ENCODE measurements around the gene PARP15. TPM values are rescaled to one million over a fixed set of nuclear protein-coding genes. Genes with fewer than 3 reads are reported as not detected.

PARP15 gene
- total RNA-seq, 1 experiment from 2014 or later, result 0.12 TPM

- H2AFZ ChIP-seq (ENCODE audit: low read depth, low read length, poor library complexity, severe bottlenecking), result no peak overlapping the region
- no peak overlapping the region for H3K4me3 ChIP-seq (replicated peaks in 1 of 2; ENCODE audit: low read depth in 1 of 2, low read length in 2 of 2)
- ATAC-seq, result no peak
- no peaks in the 10 kb centered on the region for H3K36me3 ChIP-seq (ENCODE audit: control insufficient read depth in 1 of 2, insufficient read depth in 2 of 2, low read length in 2 of 2)
- no peak overlapping the region for H3K27ac ChIP-seq (ENCODE audit: low read depth, low read length)
- no peaks in the 10 kb centered on the region for H3K27me3 ChIP-seq (ENCODE audit: insufficient read depth, low read length)
- H3K9me3 ChIP-seq (ENCODE audit: control insufficient read depth in 1 of 2, insufficient read depth in 1 of 2, low read depth in 1 of 2, low read length in 2 of 2), result peaks cover 7 to 11% of the 10 kb centered on the region in 2 experiments; a peak in 2 of 4 replicates
- no peaks in the 10 kb centered on the region for H4K20me1 ChIP-seq (ENCODE audit: insufficient read depth)
- no peak for DNase-seq (ENCODE audit: low read depth, low spot score)
- RAD21 ChIA-PET (ENCODE audit: low non-redundant PET in 1 of 2, low total read pairs in 2 of 2, uncharacterized antibody in 2 of 2, unreplicated experiment in 2 of 2), result no interaction called here
- H3K9me2 ChIP-seq (ENCODE audit: insufficient read depth), result no peaks in the 10 kb centered on the region
- CTCF ChIA-PET, result no interaction called here
- H3K4me1 ChIP-seq (ENCODE audit: control insufficient read depth in 1 of 2, insufficient read depth in 2 of 2, low read length in 2 of 2), result peaks cover 0 to 3% of the 10 kb centered on the region in 2 experiments; a peak in 1 of 4 replicates
- H3K4me2 ChIP-seq (ENCODE audit: low read length), result no peak overlapping the region
- intact Hi-C loops (cut with micrococcal nuclease), result no loop called here
- no peak for TF ChIP-seq SP1 (IDR thresholded peaks at IDR 0.05; ENCODE audit: low read depth)
- TF ChIP-seq JUND (IDR thresholded peaks at IDR 0.05), result no peak
- TF ChIP-seq ATF3 (IDR thresholded peaks at IDR 0.05), result no peak
- no peak for TF ChIP-seq RAD21 (IDR thresholded peaks at IDR 0.05; ENCODE audit: low read depth)
- no peak for TF ChIP-seq TCF7L2 (IDR thresholded peaks at IDR 0.05; ENCODE audit: borderline replicate concordance, extremely low read depth, insufficient read depth, insufficient read length)
- no peak for TF ChIP-seq ELF1 (IDR thresholded peaks at IDR 0.05; ENCODE audit: borderline replicate concordance, low read depth)
- no peak for TF ChIP-seq SRF (IDR thresholded peaks at IDR 0.05; ENCODE audit: low read depth)
- TF ChIP-seq EZH2 (IDR thresholded peaks at IDR 0.05), result no peak
- TF ChIP-seq MAX (IDR thresholded peaks at IDR 0.05), result no peak
- TF ChIP-seq FOSL1 (IDR thresholded peaks at IDR 0.05; ENCODE audit: low read depth), result no peak
- TF ChIP-seq, protein P1, sequence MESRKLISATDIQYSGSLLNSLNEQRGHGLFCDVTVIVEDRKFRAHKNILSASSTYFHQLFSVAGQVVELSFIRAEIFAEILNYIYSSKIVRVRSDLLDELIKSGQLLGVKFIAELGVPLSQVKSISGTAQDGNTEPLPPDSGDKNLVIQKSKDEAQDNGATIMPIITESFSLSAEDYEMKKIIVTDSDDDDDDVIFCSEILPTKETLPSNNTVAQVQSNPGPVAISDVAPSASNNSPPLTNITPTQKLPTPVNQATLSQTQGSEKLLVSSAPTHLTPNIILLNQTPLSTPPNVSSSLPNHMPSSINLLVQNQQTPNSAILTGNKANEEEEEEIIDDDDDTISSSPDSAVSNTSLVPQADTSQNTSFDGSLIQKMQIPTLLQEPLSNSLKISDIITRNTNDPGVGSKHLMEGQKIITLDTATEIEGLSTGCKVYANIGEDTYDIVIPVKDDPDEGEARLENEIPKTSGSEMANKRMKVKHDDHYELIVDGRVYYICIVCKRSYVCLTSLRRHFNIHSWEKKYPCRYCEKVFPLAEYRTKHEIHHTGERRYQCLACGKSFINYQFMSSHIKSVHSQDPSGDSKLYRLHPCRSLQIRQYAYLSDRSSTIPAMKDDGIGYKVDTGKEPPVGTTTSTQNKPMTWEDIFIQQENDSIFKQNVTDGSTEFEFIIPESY (IDR thresholded peaks at IDR 0.05; ENCODE audit: extremely low read depth, insufficient replicate concordance, low read length), result no peak
- no TSS peak for BruUV-seq (replicated peaks)
- H3K79me2 ChIP-seq (ENCODE audit: insufficient read depth, low read length), result no peaks in the 10 kb centered on the region
- POLR2A ChIA-PET, result no interaction called here
- H3K9ac ChIP-seq (ENCODE audit: low read length), result no peak overlapping the region
These were observed 9.5 kb downstream of the PARP15 start for GRCh38 chr3:122586773-122587485.
